ENCODE data around the gene PRMT2.
"Not testable (repeated sequence)": the region's sequence is repeated elsewhere in the genome, so short reads cannot be mapped to it uniquely, and the experiment has no call there.

Gene PRMT2

GRCh38 chr21:46675595-46676280 lies 40.3 kb downstream of the PRMT2 start:
- no peak for DNase-seq

GRCh38 chr21:46676542-46676941 lies 41.1 kb downstream of the PRMT2 start:
- not testable (repeated sequence) for DNase-seq

- DNase-seq: not testable (repeated sequence)
Observed at GRCh38 chr21:46681593-46681992, 46.1 kb downstream of the PRMT2 start.

GRCh38 chr21:46698652-46699051 lies 63.2 kb downstream of the PRMT2 start:
- not testable (repeated sequence) for DNase-seq

GRCh38 chr21:46699104-46699503 lies 63.6 kb downstream of the PRMT2 start:
- not testable (repeated sequence) for DNase-seq

Measured in T-helper 9 cell (primary cell).